Rectal smooth muscle tissue (tissue), 1 donor: ENCODE results near the gene SEC16A.
A peak's percentile ranks its signal among the peaks of the same experiment; 100 is the strongest.
"Not testable (repeated sequence)": the region's sequence is repeated elsewhere in the genome, so short reads cannot be mapped to it uniquely, and the experiment has no call there.

ENCODE experiments used
- H3K27ac ChIP-seq: one replicate; pipeline ENCODE4 v1.7.0; 2013; ENCODE audit warnings: low read depth, low read length, inconsistent platforms
- H3K27me3 ChIP-seq: one replicate; pipeline ENCODE4 v1.7.0; 2013; ENCODE audit warnings: low read length; ENCODE audit not compliant: control insufficient read depth, insufficient read depth
- H3K36me3 ChIP-seq: one replicate; pipeline ENCODE4 v1.7.0; 2013; ENCODE audit warnings: low read length; ENCODE audit not compliant: control insufficient read depth, insufficient read depth
- H3K4me1 ChIP-seq: one replicate; pipeline ENCODE4 v1.7.0; 2013; ENCODE audit warnings: low read length; ENCODE audit not compliant: control insufficient read depth, insufficient read depth
- H3K4me3 ChIP-seq: one replicate; pipeline ENCODE4 v1.7.0; 2013; ENCODE audit warnings: low read length
- H3K9ac ChIP-seq: one replicate; pipeline ENCODE4 v1.7.0; 2013; ENCODE audit warnings: low read length

Gene SEC16A

DNA sequence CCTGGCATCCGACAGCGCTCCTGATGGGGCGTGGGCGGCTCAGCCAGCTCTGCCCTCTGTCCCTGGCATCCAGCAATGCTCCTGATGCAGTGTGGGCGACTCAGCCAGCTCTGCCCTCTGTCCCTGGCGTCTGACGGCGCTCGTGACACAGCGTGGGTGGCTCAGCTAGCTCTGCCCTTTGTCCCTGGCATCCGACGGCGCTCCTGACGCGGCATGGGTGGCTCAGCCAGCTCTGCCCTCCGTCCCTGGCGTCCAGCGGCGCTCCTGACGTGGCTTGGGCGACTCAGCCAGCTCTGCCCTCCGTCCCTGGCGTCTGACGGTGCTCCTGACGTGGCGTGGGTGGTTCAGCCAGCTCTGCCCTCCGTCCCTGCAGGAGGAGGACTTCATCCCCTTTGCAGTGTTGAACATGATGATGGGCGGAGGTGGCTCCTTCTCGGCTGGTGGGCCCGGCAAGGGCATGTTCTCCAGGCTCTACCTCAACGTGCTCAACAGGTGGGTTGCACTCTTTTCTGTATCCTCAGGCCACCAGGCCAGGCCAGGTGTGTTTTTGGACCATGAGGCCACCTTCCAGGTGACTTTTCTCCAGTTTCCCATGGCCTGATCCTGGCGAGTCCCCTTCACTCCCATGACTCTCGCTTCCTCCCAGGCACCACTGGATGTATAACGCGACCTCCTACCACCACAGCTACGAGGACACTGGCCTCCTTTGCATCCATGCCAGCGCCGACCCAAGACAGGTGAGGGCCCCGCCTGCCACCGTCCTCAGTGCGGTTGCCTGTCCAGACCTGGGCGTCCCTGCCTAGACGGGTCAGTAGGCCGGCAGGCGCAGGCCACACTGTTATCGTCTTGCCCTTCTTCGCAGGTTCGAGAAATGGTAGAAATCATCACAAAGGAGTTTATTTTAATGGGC is 64.4 kb downstream of the SEC16A start:
- H3K9ac ChIP-seq: no peak overlapping the region
- no peaks in the 10 kb centered on the region for H3K27me3 ChIP-seq
- no peak overlapping the region for H3K4me3 ChIP-seq
- H3K36me3 ChIP-seq: peaks cover 63% of the 10 kb centered on the region
- no peaks in the 10 kb centered on the region for H3K4me1 ChIP-seq
- no peak overlapping the region for H3K27ac ChIP-seq

DNA sequence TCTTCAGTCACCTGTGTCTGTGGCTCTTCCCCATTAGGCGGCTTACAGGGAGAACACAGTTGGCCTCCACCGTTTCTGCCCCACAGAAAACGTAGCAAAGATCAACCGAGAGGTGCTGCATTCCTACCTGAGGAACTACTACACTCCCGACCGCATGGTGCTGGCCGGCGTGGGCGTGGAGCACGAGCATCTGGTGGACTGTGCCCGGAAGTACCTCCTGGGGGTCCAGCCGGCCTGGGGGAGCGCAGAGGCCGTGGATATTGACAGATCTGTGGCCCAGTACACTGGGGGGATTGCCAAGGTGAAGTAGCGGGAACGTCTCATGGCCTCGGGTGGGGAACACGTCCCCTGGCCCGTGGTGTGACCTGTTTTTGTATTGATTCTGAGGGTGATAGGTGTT is 65.9 kb downstream of the SEC16A start:
- Histone ChIP-seq H3K36me3 (peaks cover 57% of the 10 kb centered on the region), H3K27me3 (no peaks in the 10 kb centered on the region), H3K4me3 (no peak overlapping the region), H3K4me1 (no peaks in the 10 kb centered on the region), H3K9ac (no peak overlapping the region), H3K27ac (no peak overlapping the region)

DNA sequence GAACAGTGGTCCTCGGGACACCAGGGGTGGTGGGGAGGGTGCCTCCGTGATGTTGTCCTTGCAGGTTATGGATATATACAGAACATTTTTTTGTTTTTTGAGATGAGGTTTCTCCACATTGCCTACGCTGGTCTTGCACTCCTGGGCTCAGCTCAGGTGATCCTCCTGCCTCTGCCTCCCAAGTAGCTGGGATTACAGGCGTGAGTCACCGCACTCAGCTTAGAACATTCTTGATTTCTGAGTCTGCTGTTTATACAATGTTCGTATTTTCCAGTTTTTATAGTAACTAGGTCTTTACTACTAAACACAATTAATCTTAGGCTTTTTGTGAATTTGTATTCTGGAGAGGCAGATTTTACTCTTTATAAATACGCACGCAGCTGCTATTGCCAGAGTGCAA is 66.4 kb downstream of the SEC16A start:
- H3K4me1 ChIP-seq: peaks cover 3% of the 10 kb centered on the region
- H3K27ac ChIP-seq: no peak overlapping the region
- H3K27me3 ChIP-seq: no peaks in the 10 kb centered on the region
- no peak overlapping the region for H3K4me3 ChIP-seq
- no peak overlapping the region for H3K9ac ChIP-seq
- peaks cover 54% of the 10 kb centered on the region for H3K36me3 ChIP-seq

DNA sequence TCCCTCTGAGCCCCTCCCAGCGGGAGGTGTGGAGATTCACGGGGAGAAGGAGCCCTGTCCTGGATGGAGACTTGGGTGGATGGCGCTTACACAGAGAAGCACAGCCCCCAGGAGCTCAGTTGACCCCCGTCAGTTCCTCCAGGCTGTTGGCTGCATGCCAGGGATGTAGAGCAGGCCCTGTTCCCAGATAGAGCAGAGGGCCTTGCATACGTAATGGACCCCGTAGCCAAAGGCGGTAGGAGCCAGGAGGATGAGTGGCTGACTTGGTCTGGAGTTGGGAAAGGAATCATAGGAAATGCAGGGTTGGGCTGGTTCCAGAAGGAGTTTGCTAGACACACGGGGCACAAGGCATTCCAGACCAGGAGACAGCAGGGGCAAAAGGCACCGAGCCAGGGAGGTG is 69.9 kb downstream of the SEC16A start:
- no peak overlapping the region for H3K9ac ChIP-seq
- no peak overlapping the region for H3K4me3 ChIP-seq
- peaks cover 11% of the 10 kb centered on the region for H3K4me1 ChIP-seq
- H3K27ac ChIP-seq: no peak overlapping the region
- H3K27me3 ChIP-seq: no peaks in the 10 kb centered on the region
- peaks cover 39% of the 10 kb centered on the region for H3K36me3 ChIP-seq

DNA sequence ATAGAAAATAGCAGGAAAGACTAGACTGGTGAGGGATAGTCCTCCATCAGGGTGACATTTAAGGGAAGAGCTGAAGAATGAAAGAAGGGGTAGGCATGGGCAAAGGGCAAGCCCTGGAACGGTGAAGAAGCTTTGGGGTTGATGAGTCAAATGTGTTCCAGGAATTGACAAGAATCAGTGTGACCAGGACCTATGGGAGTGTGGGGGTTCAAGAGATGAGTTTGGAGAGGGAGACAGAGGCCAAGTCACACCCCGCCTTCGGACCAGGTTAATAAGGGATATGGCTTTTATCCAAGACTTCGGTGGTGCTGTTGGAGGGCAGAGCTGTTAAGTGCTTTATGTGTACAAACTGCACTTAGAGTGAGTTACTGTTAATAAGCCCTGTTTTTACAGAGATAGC is 71.5 kb downstream of the SEC16A start:
- H3K9ac ChIP-seq: peak overlapping the region; percentile 75
- H3K27me3 ChIP-seq: no peaks in the 10 kb centered on the region
- H3K36me3 ChIP-seq: peaks cover 29% of the 10 kb centered on the region
- H3K27ac ChIP-seq: no peak overlapping the region
- peaks cover 11% of the 10 kb centered on the region for H3K4me1 ChIP-seq
- peak overlapping the region; percentile 96 for H3K4me3 ChIP-seq

DNA sequence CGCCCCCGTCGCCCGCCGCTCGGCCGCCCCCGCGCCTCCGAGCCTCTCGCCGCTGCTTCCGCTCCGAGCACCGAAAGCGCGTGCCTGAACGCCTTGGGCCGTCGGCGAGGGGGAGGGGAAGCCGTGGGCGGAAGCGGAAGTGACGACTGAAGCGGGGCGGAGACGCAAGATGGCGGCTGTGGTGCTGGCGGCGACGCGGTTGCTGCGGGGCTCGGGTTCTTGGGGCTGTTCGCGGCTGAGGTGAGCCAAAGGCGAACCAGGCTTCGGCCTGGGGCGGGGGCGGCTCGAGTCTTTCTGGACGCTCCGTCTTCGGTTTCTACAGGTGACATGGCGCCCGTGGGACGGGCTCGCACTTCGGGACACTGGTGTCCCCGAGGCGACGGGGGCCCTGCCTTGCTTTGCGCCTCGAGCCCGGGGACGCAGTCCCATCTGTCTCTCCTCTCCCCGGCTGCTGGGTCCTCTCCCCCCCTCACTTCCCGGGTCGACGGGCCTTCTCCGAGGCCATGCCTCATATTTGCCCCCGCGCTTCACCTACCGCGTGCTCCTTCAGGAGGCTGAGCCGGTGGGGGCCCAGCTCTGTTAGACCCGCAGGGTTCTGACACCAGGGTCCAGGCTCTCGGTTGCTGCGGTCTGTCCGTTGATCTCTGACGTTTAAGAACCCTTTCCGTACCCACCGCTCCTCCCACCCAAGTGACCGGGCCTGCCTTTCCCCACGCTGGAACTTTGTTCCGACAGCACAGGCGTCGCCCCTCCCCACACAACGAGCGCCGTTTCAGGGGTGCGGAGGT is 72.1 kb downstream of the SEC16A start, which contains the start of the genes ENTR1 and PMPCA:
Gene ENTR1 (minus strand): TSS at position 115 of the 788 bp plus-strand sequence. CDS start 217 bp downstream, outside the sequence.
Gene PMPCA (plus strand): TSS at position 159 of the 788 bp plus-strand sequence. CDS start 11 bp downstream, at position 170.
- Histone ChIP-seq H3K9ac (peak within 1 kb of the TSS; percentile 75), H3K27me3 (no peaks in the 10 kb centered on the region), H3K4me3 (peak within 1 kb of the TSS; percentile 96), H3K36me3 (peaks cover 23% of the 10 kb centered on the region), H3K27ac (peak within 1 kb of the TSS; percentile 75), H3K4me1 (peaks cover 11% of the 10 kb centered on the region)

DNA sequence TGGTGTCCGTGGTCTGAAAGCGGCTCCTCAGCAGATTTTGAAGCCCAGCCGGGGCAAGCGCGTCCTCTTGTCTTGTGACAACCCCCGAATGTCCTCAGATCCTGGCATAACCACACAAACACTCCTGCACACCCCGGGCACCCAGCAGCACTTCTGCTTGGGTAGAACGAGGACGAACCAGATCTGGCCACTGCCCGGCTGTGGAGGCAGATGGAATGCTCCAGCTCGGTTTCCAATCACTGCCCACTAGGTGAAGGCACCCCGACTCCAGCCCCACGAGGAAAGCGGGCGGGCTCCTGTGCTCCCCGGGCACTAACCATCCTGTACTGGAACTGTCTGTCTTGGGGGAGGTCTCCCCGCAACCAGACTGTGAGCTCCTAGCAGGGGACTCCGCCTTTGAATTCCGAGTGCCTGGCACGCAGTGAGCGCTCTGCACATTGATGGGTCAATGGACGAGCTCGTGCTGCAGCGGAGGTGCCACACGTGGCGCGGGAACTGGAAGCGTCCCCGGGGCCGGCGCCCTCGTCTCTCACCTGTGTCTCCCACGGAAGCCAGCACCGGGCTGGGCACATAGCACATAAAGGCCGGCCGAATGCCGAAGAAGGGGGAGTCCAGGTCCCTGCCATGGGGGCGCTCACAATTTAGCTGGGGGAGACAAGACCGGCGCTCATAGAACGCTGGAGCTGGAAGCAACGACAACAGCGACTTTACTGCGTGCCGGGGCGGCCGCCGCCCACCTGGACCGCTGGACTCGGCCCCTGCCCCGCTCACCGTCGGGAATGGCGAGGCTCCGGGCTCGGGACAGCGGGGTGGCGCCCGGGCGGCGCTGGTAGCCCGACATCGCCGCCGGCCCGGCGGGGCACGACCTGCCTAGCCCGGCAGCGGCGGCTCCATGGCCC is 73.0 kb downstream of the SEC16A start:
- peak overlapping the region; percentile 59 for H3K9ac ChIP-seq
- no peaks in the 10 kb centered on the region for H3K27me3 ChIP-seq
- no peak overlapping the region for H3K27ac ChIP-seq
- H3K4me1 ChIP-seq: peaks cover 11% of the 10 kb centered on the region
- peak overlapping the region; percentile 89 for H3K4me3 ChIP-seq
- H3K36me3 ChIP-seq: peaks cover 27% of the 10 kb centered on the region

DNA sequence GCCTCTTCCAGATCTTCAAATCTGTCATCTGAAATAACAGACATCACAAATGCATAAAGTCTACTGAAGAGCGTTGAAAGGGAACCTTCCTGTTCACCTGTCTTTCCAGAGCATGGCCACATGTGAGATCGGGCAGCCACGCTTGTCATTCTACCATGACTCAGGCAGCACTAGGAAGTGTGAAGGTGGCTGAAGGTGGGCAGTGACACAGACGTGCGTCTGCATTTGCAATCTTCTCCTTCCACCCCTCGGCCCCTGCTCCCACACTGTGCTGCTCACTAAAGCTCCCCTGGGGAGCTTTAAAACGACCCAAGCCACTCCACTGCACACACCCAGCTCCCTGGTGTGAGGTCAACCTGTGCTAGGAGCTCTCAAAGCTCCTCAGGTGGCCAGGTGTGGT is 74.9 kb downstream of the SEC16A start:
- peaks cover 11% of the 10 kb centered on the region for H3K4me1 ChIP-seq
- no peaks in the 10 kb centered on the region for H3K27me3 ChIP-seq
- no peak overlapping the region for H3K4me3 ChIP-seq
- peaks cover 16% of the 10 kb centered on the region for H3K36me3 ChIP-seq
- H3K9ac ChIP-seq: no peak overlapping the region
- H3K27ac ChIP-seq: no peak overlapping the region

DNA sequence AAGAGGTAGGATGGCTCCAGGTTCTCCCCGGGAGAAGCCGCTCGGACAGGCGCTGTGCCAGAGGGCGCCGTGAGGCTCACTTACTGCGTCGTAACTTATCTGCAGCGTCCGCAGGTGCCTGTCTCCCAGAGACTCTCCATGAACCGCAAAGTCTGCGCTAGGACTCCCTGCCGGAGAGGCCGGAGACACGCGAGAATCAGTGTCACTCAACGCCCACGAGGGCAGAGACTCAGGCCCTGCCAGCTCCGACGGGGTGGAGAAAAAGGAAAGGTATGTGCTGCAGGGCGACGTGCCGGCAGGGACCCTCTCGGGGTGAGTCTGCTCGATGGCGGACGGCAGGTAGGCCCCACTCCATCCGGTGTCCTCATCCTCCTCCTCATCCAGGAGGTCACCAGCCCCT is 75.8 kb downstream of the SEC16A start:
- H3K9ac ChIP-seq, H3K27me3 ChIP-seq, H3K4me3 ChIP-seq, H3K27ac ChIP-seq: not testable (repeated sequence)
- Histone ChIP-seq H3K36me3 (peaks cover 13% of the 10 kb centered on the region), H3K4me1 (peaks cover 11% of the 10 kb centered on the region)

DNA sequence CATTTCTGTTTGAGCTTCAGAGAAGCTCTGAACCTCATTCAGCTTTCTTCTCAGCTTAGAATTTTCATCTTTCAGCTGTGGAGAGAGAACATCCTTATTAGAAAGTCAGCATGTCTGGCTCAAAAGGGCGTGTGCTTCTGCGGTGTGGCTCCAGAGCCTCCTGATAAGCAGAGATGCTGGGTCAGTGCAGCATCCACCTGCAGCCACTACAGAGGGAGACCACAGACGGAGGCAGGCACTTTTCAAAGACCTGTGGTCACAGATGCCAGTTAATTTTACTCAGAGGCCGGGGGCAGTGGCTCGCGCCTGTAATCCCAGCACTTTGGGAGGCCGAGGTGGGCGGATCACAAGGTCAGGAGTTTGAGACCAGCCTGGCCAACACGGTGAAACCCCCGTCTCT is 76.9 kb downstream of the SEC16A start:
- H3K27me3 ChIP-seq, H3K4me1 ChIP-seq, H3K4me3 ChIP-seq, H3K27ac ChIP-seq, H3K9ac ChIP-seq: not testable (repeated sequence)
- peaks cover 13% of the 10 kb centered on the region for H3K36me3 ChIP-seq

DNA sequence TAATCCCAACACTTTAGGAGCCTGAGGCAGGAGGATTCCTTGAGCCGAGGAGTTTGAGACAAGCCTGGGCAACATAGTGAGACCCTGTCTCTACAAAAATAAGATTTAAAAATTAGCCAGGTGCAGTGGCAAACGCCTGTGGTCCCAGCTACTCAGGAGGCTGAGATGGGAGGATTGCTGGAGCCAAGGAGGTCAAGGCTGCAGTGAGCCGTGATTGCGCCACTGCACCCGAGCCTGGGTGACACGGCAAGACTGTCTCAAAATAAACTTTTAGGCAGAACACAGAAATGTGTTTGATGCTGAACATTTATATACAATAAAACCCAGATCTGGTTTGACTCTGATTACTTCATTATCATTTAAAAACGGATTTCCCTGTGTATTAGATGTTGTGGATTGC is 77.4 kb downstream of the SEC16A start:
- Histone ChIP-seq H3K4me1 (peaks cover 3% of the 10 kb centered on the region), H3K36me3 (peaks cover 13% of the 10 kb centered on the region), H3K27ac (no peak overlapping the region), H3K27me3 (no peaks in the 10 kb centered on the region), H3K9ac (no peak overlapping the region), H3K4me3 (no peak overlapping the region)

DNA sequence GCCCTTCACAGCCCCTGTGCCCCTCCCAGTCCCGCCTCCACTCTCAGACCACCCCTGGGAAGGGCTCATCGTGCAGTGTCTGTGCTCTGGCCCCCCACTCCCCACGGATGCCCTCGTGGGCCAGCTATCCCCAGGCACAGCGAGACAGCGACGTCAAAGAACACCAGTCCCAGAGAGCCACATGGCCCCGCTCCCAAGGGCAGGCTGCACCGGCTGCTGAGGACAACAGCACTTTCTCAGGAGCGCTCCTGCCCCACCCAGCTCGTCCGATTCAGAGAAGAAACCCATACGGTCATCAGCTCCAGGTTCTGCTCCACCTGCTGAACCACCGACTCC is 78.1 kb downstream of the SEC16A start:
- Histone ChIP-seq H3K27ac (no peak overlapping the region), H3K4me1 (peaks cover under 1% of the 10 kb centered on the region), H3K27me3 (no peaks in the 10 kb centered on the region), H3K36me3 (peaks cover 13% of the 10 kb centered on the region), H3K4me3 (no peak overlapping the region), H3K9ac (no peak overlapping the region)
